Measurements from ENCODE around the gene NSA2. TPM values are rescaled to one million over a fixed set of nuclear protein-coding genes. Genes with fewer than 3 reads are reported as not detected.

NSA2 gene
- total RNA-seq = 100 to 1,000 TPM; 129 to 150 (median 134) TPM

- intact Hi-C loops (cut with DNase I; ENCODE audit: low total_unique reads) = no loop called here
- peak; percentile 83 to 87 for DNase-seq (ENCODE audit: low spot score in 2 of 2)
- Histone ChIP-seq H3K4me1 (peaks cover 0 to 16% of the 10 kb centered on the region in 2 donors), H3K27me3 (no peaks in the 10 kb centered on the region), H3K36me3 (no peaks in the 10 kb centered on the region), H3K27ac (peak within 1 kb of the TSS; percentile 79 to 84), H3K9me3 (no peaks in the 10 kb centered on the region), H3K4me3 (peak within 1 kb of the TSS; percentile 62 to 96 (median 82))
- TF ChIP-seq POLR2A (IDR thresholded peaks at IDR 0.05) (no peak), POLR2AphosphoS5 (IDR thresholded peaks at IDR 0.05) (peak; percentile 68 to 91 (median 87))
Observed at GRCh38 chr5:74766849-74767578, at the start of gene NSA2, which contains the start of gene GFM2. NSA2 (plus strand) TSS chr5:74767249; CDS start chr5:74767361, 112 bp downstream. GFM2 (minus strand) TSS chr5:74767117; CDS start chr5:74763742, 3,375 bp downstream.

- Histone ChIP-seq H3K36me3 (peaks cover 4% of the 10 kb centered on the region), H3K4me1 (no peaks in the 10 kb centered on the region), H3K27me3 (no peaks in the 10 kb centered on the region), H3K4me3 (no peak overlapping the region), H3K9me3 (no peaks in the 10 kb centered on the region), H3K27ac (no peak overlapping the region)
- DNase-seq (ENCODE audit: low spot score in 2 of 2) = no peak
- intact Hi-C loops (cut with DNase I; ENCODE audit: low total_unique reads) = no loop called here
- TF ChIP-seq POLR2A (IDR thresholded peaks at IDR 0.05) (no peak), CTCF (IDR thresholded peaks at IDR 0.05) (no peak), POLR2AphosphoS5 (IDR thresholded peaks at IDR 0.05) (no peak)
Observed at GRCh38 chr5:74717596-74717995, 49.5 kb upstream of the NSA2 start.

- no peaks in the 10 kb centered on the region for H3K27me3 ChIP-seq
- intact Hi-C loops (cut with DNase I; ENCODE audit: low total_unique reads) = no loop called here
- H3K36me3 ChIP-seq = peaks cover 4% of the 10 kb centered on the region
- no peak overlapping the region for H3K27ac ChIP-seq
- no peak for TF ChIP-seq POLR2A (IDR thresholded peaks at IDR 0.05)
- no peak for TF ChIP-seq CTCF (IDR thresholded peaks at IDR 0.05)
- no peak for TF ChIP-seq POLR2AphosphoS5 (IDR thresholded peaks at IDR 0.05)
- H3K4me1 ChIP-seq = no peaks in the 10 kb centered on the region
- no peaks in the 10 kb centered on the region for H3K9me3 ChIP-seq
- H3K4me3 ChIP-seq = no peak overlapping the region
- no peak for DNase-seq (ENCODE audit: low spot score in 2 of 2)
Observed at GRCh38 chr5:74722271-74722670, 44.8 kb upstream of the NSA2 start.

GRCh38 chr5:74725331-74725730 is 41.7 kb upstream of the NSA2 start:
- no peaks in the 10 kb centered on the region for H3K27me3 ChIP-seq
- intact Hi-C loops (cut with DNase I; ENCODE audit: low total_unique reads) = no loop called here
- no peak overlapping the region for H3K27ac ChIP-seq
- H3K4me1 ChIP-seq = no peaks in the 10 kb centered on the region
- no peak overlapping the region for H3K4me3 ChIP-seq
- no peaks in the 10 kb centered on the region for H3K36me3 ChIP-seq
- H3K9me3 ChIP-seq = no peaks in the 10 kb centered on the region
- TF ChIP-seq POLR2AphosphoS5 (IDR thresholded peaks at IDR 0.05) (no peak), POLR2A (IDR thresholded peaks at IDR 0.05) (no peak), CTCF (IDR thresholded peaks at IDR 0.05) (no peak)
- no peak for DNase-seq (ENCODE audit: low spot score in 2 of 2)

- TF ChIP-seq CTCF (IDR thresholded peaks at IDR 0.05) = no peak
- TF ChIP-seq POLR2AphosphoS5 (IDR thresholded peaks at IDR 0.05) = no peak
- no peak for TF ChIP-seq POLR2A (IDR thresholded peaks at IDR 0.05)
- no peaks in the 10 kb centered on the region for H3K27me3 ChIP-seq
- H3K4me3 ChIP-seq = no peak overlapping the region
- no peak for DNase-seq (ENCODE audit: low spot score in 2 of 2)
- no peak overlapping the region for H3K27ac ChIP-seq
- intact Hi-C loops (cut with DNase I; ENCODE audit: low total_unique reads) = no loop called here
- H3K36me3 ChIP-seq = peaks cover 4% of the 10 kb centered on the region
- H3K4me1 ChIP-seq = no peaks in the 10 kb centered on the region
- no peaks in the 10 kb centered on the region for H3K9me3 ChIP-seq
Observed at GRCh38 chr5:74736759-74737158, 30.3 kb upstream of the NSA2 start.

Measured in breast epithelium (tissue), 4 donors.